ENCODE measurements around the gene PLCH1.

GRCh38 chr3:155398046-155398445 lies 346.8 kb downstream of the PLCH1 start:
- no peak for TF ChIP-seq CTCF (IDR thresholded peaks at IDR 0.05; ENCODE audit: low read depth, low read length)
- TF ChIP-seq EZH2phosphoT487 (IDR thresholded peaks at IDR 0.05; ENCODE audit: low read depth): no peak
